GM18858 (cell line): ENCODE measurements around the gene GBA2.

Experiments
- ATAC-seq: cut with Tn5 transposase; IDR thresholded peaks from one replicate; pipeline ENCODE4 v1.9.1; 2021; ENCODE audit not compliant: unreplicated experiment

The GBA2 gene

DNA sequence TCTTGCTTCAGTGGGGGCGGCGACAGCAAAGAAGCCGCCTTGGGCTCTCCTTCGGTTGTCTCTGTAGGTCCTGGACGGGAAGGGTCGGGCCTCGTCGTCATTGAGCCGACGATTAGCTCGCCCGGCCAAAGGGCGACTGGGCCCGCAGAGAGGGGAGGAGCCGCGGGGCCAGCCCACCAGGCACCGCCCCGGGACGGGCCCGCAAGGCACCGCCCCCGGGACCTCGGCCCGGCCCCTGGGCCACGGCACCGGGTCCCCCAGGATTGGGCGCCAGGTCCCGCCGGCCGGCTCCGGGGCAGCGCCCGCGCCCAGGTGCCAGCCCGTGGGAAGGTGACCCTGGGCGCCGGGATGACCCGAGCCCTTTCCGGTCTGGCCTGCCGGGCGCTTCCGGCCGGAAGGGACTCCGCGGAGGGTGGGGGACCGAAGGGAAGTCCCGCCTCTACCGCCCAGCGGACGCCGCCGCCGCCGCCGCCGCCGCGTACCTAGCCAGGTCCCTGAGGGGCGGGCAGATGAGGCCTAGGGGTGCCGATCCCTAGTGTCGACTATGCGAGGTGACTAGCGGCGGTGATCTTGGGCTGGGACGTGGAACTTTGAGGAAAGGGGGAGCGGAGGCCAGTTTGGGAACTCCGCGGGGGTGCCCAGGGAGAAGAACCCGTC is at the start of gene GBA2, which contains the start of gene RGP1:
Gene GBA2, minus strand, starts transcription at position 371 of the 657 bp plus-strand sequence. CDS start 524 bp downstream, outside the sequence.
Gene RGP1, plus strand, starts transcription at position 430 of the 657 bp plus-strand sequence. CDS start 469 bp downstream, outside the sequence.
- ATAC-seq = peak; percentile 63

DNA sequence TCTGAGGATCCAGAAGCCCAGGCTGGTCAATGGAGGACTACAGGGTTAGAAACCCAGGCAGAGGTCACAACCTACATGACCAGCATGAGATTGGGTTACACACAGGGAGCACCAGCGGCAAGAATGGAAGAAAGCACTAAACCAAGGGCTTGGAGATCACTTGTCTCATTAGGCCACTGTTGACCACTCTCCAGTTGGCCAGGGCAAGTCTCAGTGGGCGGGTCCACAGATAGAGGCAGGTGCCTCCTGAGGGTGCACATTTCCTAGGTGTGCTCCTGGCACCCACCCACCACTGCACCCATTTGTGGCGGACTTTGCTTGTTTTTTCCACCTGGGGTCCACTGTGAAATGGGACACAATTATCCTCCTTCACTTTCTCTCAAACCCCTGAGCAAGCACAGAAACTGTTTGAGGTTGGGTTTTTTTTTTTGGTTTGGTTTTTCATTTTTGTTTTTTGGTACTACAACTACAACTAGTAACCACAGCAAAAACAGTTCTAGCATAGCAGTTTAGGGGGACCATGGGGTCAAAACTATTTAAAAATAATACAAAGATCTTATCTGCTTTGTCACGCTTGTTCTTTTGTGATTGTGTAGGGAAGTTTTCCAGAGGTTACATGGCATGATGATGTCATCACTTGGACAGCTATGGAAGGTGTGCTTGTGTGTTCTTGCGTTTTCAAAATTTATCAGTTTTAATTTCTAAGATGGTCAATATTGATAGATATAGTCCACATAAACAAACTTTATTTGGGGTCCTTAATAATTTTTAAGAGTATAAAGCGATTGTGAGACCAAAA is 48.5 kb upstream of the GBA2 start:
- no peak for ATAC-seq

DNA sequence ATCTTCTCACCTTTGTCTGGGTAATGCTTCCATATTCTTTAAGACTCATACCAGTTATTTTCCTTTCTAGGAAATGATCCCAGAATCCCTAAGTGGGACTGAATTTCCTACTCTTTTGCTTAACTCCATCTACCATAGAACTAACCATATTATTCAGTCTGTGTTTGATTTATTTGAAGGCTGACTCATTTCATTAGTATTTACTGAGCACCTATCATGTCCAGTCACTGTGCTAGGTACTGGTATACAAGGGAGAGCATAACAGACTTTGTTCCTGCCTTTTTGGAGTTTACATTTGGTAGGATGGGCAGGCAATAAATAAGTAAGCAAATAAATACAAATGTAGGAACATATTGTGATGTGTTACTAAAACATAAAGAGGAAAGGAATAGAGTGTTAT is 46.7 kb upstream of the GBA2 start:
- no peak for ATAC-seq

DNA sequence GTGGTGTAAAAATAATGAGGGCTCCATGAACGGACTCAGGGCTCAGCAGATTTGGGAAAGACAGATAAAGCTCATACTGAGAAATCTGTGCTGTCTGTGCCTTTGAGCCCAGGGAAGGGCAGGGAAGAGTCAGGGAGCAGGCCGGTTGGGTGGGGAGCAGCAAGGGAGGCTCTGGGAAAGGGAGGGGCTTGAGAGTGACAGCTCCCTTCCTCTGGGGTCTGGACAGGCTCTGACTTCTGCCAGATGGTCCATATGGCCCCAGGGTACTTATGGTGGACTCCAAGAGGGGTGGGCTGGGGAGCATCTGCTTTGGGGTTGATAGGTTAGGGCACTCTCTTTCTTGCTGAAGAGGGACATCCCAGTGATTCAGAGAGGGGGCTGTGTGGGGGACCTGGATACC is 44.4 kb upstream of the GBA2 start:
- no peak for ATAC-seq

DNA sequence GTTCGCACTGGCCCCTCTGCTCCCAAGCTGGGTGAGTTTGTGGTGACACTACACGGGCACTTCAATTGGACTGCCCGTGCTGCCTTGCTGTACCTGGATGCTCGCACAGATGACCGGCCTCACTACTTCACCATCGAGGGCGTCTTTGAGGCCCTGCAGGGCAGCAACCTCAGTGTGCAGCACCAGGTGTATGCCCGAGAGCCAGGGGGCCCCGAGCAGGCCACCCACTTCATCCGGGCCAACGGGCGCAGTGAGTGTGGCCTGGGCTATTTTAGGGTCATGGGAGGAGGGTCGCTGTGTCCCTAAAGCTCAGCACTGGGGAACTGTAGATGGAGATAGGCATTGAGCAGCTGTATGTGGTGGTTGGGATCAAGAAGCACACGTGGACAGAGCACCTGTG is 43.8 kb upstream of the GBA2 start:
- ATAC-seq = no peak

DNA sequence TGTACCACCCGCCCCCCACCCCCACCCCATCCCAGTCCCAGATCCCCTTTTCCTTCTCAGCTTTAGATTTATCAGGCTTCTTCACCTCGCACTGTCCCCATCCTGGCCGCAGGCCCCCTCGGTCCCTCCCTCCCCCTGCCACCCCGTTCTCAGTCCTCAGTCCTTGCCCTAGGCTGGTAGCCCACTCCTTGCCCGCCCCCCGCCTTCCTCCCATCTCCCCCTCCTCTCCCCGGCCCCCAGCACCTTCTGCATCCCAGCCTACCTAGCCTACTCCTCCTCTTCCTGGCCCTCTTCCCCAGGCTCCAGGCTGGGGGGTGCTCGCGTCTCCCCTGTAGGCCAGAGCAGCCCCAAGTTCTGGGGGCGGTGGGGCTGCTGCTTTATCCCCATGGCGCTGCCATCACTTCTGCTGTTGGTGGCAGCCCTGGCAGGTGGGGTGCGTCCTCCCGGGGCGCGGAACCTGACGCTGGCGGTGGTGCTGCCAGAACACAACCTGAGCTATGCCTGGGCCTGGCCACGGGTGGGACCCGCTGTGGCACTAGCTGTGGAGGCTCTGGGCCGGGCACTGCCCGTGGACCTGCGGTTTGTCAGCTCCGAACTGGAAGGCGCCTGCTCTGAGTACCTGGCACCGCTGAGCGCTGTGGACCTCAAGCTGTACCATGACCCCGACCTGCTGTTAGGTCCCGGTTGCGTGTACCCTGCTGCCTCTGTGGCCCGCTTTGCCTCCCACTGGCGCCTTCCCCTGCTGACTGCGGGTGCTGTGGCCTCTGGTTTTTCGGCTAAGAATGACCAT is 43.2 kb upstream of the GBA2 start:
- no peak for ATAC-seq

DNA sequence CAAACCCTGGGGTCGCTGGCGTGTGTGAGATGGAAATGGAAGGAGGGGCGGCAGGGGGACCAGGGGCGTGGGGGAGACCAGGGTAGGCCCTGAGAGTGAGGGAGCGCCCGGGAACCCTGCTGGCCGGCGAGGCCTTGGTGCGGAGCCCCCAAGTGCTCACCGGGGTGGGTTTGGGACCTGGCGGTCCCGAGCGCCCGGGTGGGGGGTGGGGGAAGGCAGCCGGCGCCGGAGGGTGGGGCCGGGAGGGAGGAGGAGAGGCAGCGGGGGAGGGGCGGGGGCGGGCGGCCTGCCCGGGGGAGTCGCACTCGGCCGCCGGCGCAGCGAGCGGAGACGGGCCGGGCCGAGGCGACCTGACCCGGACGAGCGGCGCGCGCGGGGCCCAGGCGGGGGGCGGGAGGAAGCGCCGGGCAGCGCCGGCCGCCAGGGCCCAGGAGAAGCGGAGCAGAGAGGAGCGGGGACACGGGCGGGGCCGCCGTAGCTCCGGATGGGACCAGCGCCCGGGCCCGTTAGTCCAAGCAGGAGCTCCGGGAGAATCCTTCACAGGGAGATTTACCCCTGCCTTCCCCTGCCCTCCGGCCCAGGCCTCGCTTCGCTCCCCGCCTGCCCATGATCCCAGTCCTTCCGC is 42.4 kb upstream of the GBA2 start, which contains the start of gene NPR2:
Gene NPR2, plus strand, starts transcription at position 295 of the 625 bp plus-strand sequence. CDS start 818 bp downstream, outside the sequence.
- ATAC-seq = no peak

DNA sequence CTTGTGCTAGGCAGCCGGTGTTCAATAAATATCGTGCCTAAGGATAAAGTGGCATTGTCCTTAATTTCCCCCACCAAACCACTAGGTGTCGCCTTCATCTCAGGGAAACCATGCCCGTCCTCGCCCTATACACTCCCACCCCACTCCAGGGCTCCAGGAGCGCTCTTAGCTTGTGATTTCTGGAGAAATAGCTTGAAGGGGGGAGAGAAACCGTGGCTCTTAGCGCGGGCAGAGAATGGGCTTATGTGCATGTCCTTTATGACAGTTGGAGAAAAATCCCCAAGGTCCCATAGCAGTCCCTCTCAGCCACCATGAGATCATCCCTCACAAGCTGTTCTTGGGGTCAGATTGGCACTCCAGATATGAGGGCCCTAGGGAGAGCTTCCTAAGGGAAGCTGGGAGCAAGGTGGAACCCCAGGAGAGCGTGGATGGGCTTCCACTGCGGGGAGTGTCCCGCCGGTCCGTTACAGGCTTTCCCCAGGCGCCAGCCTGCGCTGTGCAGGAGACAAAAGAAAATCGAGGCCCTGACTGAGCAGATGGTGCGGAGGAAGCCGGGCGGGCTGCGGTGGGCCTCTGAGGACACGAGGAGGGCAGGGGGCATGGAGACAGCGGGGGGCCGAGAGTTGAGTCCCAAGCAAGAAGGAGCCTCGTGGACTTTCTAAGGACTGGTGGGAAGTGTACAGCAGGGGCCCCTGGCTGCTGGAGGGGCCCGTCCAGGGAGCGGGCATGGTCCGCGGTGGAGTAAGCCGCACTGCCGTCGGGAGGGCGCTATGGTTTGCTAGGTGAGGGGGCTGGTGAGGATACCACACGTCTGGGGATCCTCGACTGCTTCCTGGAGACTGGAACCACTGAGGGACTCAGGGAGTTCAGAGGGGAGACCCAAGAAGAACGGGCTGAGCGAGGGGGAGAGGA is 41.6 kb upstream of the GBA2 start:
- no peak for ATAC-seq

DNA sequence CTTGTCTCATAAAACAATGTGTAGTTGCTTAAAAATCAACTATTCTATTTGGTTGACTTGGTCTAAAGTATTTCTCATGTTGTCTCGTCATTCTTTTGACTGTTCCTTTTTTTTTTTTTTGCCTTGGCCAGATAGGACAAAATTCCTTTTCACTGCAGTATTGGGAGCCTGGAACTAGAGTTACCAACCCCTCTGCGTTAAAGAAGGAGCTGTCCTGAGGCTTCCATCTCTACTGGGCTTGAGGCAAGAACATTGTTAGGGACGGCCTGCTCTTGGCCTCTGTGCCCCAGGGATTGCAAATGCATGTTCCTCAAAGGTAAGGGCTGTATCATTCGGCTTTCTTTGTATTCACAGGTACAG is 41.0 kb upstream of the GBA2 start:
- no peak for ATAC-seq

DNA sequence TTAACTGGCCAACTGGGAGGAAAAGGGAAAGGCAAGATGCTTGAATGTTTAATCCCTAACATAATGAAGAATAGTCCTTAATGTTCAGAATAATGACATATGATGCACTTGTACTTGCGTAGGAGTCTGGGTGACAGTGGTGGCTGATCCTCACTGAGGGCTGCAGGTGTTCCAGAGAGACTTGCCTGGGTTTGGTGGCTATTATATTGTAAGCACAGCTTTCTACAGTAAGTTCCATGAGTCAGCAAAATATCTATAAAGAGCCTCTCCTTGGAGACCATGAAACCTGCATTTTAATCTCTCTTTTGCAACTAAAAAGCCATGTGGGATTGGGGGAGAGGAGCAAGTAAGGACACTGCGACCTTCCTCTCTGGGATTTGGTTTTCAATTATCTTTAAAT is 40.5 kb upstream of the GBA2 start:
- ATAC-seq = no peak

DNA sequence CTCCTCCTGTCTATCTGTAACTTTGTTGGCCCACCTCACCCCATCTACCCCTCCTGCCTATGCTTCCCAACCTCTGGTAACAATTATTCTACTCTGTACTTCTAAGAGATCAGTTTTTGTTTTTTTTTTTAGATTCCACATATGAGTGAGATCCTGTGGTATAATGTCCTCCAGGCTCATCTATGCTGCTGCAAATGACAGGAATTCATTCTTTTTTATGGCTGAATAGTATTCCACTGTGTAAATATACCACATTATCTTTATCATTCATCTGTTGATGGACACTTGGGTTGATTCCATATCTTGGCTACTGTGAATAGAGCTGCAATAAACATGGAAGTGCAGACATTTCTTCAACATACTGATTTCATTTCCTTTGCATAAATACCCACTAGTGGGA is 34.4 kb upstream of the GBA2 start:
- ATAC-seq = no peak

DNA sequence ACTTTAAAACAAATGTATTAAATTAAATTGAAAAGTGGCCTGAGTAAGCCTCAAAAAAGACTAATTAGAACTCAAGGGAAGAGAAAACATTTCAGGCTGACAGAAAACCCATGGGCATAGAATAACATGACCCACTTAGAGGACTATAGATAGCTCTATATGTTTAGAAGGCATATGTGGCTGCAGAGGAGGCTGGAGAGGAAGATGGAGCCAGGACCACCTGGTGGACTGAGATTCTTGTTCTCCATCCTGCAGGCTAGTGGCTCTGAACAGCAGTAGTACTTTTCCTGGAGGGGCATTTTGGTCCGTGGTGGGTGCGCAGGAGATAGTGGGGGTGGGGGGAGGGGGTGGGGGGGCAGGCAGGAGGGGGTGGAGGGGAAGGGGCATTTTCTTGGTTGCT is 32.0 kb upstream of the GBA2 start:
- no peak for ATAC-seq

DNA sequence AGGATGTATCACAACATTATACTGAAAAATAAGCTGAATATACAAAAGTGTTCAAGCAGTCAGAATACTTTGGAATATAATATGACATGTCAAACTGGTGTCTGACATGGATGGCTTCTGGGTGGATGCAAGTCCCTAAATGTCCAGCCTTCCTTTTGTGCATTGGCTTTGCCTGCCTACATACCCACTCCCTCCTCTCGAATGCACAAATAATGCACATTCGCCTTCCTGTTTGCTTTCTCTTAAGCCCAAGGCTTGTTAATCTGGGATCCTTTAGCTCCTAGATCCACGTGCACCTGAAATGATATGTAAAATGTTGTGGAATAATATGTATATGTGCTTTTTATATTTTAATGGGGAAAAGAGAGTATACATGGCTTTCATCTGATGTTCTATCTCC is 29.5 kb upstream of the GBA2 start:
- no peak for ATAC-seq

DNA sequence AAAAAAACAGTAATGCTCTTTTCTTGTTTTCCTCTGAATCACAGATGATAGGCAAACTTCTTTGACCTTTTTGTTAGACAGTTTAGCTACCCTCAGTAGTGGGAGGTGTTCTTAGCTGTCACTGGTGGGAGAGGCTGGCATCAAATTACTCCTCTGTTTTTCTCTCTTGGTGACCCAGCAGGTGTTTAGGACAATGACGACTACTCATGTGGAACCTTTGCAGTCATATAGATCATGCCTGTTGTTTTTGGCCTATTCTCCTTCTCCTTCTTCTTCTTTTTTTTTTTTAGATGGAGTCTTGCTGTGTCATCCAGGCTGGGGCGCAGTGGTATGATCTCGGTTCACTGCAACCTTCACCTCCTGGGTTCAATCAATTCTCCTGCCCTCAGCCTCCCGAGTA is 27.0 kb upstream of the GBA2 start:
- ATAC-seq = no peak

DNA sequence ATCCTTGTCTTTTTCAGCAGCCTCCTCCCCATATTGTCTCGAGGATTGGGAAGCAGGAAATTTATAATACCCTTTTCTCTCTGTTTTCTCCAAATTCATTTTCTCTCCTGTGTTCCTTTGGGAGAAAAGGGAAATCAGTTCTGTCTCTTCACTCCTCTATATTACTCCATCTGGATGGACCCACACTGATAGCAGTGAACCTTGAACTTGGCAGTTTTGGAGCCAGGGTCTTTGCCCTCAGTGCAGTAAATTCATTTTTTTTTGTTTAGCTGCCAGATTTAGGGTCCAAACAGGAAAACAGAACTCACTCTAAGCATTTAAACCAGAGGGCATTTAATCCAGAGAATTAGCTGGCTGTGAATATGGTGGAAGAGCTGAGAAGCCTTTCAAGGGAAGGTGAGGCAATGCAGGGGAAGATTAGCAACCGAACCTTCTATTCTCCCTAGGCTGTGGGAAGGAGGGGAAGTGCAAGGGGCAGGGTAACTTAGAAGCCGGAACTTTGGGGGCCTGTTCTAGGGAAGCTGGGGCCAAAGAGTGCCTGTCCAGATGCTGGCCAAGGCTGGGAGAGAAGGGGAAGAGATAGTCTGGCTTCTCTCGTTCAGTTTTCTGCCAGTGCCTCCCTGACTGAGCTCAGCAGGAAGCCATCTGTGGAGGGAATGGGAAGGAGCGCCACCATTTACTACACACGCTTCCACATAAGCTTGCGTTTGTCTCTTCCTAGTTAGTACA is 26.0 kb upstream of the GBA2 start:
- ATAC-seq = no peak

DNA sequence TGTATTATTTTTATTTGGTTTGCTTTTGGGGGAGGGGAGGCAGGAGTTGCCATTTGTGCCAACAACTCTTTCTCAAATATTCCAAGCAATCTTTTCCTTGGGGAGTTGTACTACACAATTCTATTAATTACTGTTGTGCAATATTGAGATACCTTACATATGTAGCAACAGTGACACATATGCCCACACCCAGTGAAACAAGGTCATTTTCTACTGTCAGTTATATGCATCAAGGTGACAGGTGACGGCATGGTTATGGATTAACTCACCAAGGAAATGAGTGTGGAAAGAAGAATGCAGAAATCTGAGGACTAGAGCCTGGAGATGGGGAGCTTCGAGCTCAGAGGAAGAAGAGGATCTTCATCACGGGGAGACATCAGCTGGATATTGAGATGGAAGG is 22.9 kb upstream of the GBA2 start:
- no peak for ATAC-seq

DNA sequence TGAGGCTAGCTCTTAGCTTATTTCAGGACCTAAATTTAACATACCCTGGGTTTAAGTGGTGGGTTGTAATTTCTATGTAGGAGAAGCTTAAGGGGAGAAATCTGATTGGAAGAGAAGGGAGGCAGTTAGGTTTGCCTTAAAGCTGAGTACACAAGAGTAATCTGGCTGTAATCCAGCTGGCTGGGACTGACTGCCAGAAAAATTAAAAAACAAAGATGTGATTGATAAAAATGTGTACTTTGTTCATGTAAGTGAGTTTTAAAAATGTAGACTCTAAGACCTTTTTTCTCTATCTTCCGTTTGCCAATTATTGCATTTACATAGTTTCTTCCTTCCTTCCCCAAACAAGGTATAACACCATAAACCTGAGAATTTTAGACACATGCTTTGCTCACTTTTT is 22.5 kb upstream of the GBA2 start:
- no peak for ATAC-seq

DNA sequence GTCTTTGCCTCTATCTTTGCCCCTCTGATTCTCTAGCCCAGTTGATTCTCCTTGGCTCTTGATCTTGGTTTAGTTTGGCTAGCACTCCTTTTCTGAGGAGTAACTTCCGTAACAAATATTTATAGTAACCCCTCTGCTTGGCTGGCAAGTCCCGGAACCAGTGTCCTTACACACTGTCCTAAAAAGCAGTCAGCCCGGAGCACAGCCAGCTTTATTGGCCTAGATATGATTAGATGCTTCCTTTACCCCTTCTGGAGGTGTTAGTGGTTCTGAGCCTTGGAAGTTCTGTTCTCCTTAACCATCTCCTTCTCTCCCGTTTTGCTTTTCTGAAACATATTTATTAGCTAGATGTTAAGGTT is 22.0 kb upstream of the GBA2 start:
- ATAC-seq = no peak

DNA sequence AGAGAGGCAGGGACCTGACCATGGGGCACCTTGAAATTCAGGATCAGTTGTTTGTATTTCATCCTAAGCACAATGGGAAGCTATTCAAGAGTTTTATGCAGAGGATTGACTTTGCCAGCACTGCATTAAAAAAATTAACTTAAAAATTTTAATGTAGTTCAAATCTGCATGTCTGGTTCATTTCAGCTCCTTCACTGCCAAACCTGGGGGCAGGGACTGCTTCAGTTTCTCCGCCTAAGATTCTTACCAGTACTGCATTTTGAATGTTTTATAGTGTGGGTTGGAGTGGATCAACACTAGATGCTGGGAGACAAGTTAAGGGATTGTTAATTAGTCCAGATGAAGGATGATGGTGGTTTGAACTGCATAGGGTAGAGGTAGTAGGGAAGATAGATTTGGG is 20.7 kb upstream of the GBA2 start:
- ATAC-seq = no peak

DNA sequence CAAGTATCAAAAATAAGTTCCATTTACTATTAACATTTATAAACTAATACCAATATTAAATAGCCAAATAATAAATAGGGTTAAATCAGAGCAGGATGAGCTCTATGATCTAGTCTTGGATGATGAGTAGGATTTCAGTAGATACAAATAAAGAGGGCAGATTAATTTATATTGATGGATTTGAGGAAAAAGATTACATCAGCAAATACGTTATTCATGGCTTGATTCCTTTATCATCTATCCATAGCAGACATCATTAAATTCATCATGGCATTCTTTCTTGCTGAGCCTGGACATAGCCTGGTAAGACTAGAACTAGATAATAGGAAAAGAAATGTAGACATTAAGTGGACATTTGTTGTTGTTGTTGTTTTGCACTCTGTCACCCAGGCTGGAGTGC is 18.4 kb upstream of the GBA2 start:
- ATAC-seq = no peak
